Stimulated activated CD4-positive, alpha-beta T cell treated with anti-CD3 and anti-CD28 coated beads, Interleukin-15, amount 100 ng/mL, for 48 hours (primary cell): ENCODE measurements around the gene ADGRG4.
"Not testable (repeated sequence)": the region's sequence is repeated elsewhere in the genome, so short reads cannot be mapped to it uniquely, and the experiment has no call there.

Experiments used
- DNase-seq, 2 donors: peaks; one replicate each; pipeline ENCODE4 v3.0.0-alpha.2; 2020; ENCODE audit warnings: low read depth in 2 of 2

ADGRG4 gene, protein sequence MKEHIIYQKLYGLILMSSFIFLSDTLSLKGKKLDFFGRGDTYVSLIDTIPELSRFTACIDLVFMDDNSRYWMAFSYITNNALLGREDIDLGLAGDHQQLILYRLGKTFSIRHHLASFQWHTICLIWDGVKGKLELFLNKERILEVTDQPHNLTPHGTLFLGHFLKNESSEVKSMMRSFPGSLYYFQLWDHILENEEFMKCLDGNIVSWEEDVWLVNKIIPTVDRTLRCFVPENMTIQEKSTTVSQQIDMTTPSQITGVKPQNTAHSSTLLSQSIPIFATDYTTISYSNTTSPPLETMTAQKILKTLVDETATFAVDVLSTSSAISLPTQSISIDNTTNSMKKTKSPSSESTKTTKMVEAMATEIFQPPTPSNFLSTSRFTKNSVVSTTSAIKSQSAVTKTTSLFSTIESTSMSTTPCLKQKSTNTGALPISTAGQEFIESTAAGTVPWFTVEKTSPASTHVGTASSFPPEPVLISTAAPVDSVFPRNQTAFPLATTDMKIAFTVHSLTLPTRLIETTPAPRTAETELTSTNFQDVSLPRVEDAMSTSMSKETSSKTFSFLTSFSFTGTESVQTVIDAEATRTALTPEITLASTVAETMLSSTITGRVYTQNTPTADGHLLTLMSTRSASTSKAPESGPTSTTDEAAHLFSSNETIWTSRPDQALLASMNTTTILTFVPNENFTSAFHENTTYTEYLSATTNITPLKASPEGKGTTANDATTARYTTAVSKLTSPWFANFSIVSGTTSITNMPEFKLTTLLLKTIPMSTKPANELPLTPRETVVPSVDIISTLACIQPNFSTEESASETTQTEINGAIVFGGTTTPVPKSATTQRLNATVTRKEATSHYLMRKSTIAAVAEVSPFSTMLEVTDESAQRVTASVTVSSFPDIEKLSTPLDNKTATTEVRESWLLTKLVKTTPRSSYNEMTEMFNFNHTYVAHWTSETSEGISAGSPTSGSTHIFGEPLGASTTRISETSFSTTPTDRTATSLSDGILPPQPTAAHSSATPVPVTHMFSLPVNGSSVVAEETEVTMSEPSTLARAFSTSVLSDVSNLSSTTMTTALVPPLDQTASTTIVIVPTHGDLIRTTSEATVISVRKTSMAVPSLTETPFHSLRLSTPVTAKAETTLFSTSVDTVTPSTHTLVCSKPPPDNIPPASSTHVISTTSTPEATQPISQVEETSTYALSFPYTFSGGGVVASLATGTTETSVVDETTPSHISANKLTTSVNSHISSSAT (N-terminal part only)

DNA sequence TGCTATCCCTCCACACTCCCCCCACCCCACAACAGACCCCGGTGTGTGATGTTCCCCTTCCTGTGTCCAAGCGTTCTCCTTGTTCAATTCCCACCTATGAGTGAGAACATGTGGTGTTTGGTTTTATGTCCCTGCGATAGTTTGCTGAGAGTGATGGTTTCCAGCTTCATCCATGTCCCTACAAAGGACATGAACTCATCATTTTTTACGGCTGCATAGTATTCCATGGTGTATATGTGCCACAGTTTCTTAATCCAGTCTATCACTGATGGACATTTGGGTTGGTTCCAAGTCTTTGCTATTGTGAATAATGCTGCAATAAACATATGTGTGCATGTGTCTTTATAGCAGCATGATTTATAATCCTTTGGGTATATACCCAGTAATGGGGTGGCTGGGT lies at the start of gene ADGRG4:
Gene ADGRG4, plus strand, starts transcription at position 243 of the 400 bp plus-strand sequence. CDS start 7,815 bp downstream, outside the sequence.
- not testable (repeated sequence) for DNase-seq

DNA sequence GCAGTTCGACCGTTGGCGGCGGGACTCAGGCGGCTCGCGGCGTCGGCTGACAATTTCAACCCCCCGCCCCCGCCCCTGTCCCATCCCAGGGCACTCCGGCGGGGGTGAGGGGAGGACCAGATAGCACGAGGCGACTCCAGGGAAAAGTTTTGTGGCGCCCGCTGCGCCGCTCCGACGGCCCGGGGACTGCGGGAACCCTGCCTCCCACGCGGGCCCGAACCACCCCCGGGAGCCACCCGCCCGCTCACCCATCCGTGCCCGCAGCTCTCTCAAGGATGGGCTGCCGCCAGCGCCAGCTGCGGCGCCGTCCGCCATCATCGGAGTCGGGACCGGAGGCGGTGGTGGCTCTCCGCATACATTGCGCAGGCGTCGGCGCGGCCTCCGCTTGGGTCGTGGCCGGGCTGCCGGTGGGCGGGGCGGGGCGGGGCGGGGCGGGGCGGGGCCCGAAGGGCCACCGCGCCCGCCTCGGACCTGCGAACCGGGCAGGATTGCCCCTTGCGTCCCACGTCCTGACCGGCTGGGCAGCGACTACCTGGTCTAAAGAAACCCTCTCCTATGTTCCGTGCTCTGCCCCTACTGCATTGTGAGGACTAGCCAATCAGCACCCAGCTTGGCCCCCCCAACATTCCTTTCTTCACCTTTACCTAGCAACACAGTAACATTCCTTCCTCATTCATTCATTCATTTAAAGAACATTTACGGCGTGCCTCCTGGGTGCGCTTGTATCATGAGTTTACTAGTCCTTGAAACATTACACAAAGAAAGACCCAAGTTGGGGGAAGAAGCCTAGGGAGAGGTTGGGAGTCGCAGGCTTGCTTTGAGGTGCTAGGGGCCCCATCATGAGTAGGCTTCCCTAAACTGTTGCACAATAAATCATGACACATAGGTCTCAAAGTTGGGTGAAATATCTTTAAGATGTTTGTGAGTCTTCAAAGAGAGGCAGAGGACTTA lies 49.4 kb upstream of the ADGRG4 start, which contains the start of gene MAP7D3:
Gene MAP7D3, minus strand, starts transcription at position 360 of the 951 bp plus-strand sequence. Its CDS starts 42 bp downstream, at position 318.
- DNase-seq = peak; percentile 27 to 30

DNA sequence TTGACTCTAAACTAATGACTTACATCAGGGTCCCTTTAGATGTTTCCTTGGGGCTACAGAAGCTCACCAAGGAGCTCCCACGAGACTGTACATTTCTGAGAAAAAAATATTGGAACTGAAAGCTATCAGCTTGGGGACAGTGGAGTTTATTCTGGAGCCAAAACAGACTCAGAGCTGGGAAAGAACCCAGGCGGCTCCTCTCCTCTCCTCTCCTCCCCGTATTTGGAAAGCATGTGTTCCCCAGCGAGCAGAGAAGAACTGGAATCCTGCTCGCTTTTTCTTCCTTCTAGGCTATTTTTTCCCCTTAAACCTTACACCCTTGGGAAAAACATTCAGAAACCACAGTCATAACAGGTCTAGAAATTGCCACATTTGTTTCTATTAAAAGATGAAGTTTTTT lies 45.2 kb upstream of the ADGRG4 start:
- DNase-seq = no peak

DNA sequence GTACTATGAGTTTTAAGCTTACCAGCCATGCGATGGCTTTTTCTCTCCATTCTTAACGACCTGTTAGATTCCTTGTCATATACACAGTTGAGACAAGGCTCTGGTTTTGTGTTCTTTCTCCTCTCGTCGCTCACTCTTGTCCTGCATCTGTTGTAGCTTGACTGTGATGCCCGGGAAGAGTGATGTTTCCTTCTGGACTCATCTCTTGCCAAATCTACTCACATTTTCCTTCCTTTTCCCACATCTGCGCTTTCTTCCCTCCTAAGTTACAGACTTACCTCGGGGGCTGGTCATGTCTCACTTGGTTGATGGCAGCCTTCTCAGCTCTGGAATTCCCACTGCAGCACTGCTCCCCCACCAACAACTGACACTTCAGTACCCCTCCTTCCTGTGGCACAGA lies 44.7 kb upstream of the ADGRG4 start:
- DNase-seq = no peak

DNA sequence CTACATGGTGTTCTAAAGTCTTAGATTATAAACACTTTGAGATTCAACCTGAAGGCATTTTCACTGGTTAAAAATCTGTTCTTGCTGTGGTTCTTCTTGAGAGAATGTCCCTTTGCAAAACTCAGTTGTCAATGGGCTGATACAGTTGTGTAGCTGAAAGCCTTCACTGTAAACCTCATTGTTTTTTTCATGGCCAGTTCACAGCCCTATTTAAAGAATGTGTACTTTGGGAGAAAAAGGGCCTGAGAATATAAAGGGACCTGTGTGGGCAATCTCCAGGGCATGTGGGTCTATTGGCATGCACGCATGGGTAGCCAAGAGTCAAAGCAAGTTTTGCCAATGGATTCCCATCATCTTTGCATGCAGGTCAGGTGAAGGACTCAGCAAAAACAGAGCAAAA lies 41.8 kb upstream of the ADGRG4 start:
- DNase-seq = no peak

DNA sequence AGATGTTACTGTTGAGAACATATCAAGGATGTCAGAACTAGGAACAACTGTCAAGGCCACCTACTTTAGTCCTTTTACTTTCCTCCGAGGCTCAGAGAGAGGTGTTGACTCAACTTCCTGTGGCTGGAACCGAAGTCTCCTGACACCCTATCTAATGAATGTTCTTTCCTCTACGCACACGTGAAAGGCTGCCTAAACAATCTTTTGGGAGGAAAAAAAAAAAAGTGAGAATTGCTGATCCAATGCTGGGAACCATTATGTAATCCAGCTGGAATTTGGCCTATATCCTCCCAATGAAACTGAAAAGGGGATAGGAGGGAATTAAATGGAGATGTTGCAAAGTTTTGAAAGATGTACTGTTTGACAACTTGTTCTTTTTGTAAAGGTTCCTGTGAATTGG lies 41.2 kb upstream of the ADGRG4 start:
- DNase-seq = no peak

DNA sequence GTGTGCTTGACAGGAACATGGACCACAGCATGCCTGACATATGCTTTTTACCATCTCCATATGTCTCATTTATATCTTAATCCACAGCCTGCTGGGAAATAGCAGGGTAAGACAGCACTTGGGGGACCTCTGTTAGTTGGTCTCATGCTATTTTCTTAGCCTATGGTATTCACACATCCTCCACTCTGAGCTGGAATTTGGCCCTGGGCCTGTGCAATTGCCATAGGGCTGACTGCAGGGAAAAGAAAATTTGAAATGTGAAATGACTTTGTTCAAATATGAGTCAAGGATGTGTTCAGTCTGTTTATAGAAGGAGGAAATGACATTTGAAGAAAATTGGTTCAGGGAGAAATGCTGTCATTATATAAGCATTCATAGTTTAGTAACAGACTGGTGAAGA lies 40.0 kb upstream of the ADGRG4 start:
- DNase-seq = no peak

DNA sequence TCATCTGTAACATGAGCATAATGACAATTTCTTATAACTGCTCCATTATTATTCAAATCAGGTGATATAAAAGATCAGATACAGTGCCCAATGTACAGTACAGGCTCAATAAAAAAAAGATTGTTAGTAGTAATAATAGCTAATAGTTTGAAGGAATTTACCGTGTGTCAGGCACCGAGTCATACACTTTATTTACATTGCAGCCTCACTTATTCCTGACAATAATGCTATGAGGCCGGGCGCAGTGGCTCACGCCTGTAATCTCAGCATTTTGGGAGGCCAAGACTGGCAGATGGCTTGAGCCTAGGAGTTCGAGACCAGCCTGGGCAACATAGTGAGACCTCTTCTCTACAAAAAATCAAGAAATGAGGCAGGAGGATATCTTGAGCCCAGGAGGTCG lies 39.4 kb upstream of the ADGRG4 start:
- no peak for DNase-seq

DNA sequence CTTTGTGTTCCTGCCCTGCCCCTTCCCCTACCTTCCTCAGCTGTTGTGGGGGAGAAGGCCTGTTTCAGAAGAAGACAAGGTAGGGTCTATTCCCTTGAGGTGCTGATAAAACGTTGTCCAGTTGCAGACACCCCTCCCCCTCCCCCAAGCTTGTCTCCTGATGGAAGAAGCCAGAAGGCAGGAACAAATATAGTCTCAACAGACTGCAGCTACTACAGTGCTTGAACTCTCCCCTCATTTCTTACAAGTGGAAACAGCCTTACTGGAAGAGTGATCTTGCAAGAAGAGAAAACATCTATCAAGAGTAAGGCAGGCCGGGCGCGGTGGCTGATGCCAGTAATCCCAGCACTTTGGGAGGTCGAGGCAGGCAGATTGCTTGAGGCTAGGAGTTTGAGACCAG lies 38.5 kb upstream of the ADGRG4 start:
- no peak for DNase-seq

DNA sequence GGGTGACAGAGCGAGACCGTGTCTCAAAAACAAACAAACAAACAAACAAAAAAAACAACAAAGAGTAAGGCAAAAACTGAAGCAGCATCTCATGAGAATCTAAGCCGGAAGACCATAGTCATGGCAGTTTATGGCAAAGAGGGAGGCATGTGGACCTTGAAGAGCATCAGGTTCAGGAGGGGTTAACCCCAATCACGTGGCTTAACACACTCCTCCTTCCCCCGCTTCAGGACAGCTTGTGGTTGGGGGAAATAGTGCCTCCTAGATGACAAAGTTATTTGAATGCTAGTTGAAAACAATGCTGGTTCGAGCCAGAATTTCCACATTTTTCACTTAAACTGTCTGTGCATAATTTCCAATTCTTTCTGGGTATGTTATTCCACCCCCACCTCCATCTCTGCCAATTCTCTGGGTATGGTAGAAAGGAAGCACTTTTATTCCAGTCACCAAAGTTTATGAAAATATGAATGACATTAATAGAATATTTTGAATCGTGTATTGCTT lies 37.9 kb upstream of the ADGRG4 start:
- DNase-seq = no peak

DNA sequence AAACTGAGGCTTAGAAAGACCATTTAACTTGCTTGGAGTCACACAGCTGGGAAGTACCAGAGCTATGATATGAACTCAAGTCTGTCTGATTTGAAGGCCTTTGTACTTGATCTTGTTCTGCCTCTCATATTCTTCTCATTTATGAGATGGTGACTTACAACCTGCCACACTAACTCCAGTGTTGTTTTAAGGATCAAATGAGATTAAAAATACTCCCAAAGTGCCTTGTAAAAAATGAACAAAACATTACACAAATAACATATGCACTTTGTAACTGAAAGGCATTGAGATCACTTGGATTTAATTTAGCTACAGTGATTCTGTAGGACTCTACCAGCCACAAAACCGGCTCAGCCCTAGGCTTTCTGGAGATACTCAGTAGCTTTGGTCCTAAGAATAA lies 33.9 kb upstream of the ADGRG4 start:
- DNase-seq = no peak

DNA sequence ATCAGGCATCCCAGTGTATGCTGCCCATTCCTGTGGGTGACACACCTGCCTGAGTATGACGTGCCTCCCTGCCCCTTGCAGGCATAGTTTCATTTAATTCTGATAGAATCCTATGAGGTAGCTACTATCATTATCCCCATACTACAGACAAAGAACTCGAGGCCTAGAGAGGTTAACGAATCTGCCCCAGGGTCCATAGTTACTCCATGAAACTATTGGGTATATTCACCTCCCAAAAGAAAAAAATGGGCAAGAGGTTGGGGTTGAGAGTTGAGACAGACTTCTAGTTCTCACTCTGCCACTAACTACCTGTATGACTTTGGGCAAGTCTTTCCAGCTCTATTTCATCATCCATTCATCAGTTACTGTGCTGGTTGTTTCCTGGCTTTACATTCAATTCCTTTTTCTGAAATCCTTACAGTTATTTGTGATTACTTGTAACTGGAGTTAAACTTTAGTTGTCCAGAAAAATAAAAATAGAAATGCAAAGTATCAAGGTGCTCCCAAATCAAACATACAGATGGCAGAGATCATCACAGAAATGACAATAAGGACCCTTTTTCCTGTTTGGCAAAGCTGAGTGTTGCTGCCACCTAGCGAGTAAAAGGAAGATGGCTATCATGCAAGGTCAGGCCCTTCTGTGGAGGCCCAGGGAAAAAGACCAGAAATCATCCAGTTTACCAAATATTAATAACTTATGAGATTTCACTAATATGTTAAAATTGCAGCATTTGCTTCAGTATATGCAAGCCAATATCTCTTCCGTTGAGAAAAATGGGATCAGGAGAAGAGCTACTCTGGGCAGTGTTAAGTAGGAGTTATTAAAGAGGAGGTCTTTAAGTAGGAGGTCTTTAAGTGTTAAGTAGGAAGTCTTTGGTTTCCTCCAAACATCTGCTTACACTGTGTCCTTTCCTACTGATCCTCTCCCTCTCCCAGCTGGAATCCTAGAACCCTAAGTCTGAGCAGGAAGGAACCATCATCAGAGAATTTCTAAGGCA lies 32.4 kb upstream of the ADGRG4 start:
- DNase-seq = peak in 1 of 2 donors; percentile 33

DNA sequence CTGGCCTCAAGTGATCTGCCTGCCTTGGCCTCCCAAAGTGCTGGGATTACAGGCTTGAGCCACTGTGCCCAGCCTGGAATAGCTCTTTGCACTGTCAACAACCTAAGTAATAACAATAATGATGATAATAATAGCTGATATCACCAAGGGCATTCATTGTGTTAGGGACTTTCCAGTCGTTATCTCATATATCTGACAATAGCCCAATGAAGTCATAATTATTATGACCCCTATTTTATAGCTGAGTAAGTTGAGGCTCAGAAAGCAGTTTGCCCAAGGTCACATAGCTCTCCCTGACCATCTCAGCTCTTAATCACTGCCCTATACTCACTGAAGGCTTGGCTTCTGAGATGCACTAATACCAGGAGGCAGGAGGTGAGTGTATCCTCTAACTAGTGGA lies 30.8 kb upstream of the ADGRG4 start:
- no peak for DNase-seq

DNA sequence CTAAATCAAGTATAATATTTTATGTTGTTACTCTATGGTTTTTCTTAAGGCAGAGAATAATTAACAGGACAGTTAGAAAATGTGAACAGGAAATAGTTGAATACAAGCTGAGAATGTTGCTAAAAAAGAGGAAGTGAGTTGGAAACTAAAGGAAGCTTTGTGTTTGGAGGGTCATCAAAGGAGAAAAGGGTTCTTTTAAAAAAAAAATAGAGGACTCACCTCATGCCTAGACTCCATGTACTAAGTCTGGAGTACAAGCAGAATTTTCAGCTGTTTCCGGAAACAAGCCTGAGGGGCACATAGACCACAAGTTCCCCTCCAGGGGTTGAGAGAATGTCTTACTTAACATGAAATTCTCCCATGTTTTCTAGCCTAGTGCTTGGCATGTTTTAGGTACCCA lies 29.5 kb upstream of the ADGRG4 start:
- no peak for DNase-seq

DNA sequence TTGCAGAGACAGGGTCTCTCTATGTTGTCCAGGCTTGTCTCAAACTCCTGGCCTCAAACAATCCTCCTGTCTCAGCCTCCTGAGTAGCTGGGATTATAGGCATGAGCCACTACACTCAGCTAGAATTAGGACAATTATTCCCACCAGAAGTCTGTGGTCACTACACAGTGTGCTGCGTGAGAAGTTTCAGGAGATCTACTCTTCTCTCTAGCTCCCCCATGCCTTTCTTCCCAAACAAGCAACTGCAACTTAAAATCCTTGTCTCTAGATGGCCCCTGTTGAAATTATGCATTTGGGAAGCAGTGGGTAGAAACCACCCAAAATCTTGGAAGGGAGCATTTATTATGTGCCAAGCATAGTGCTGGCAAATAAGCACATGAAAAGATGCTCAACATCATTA lies 28.4 kb upstream of the ADGRG4 start:
- no peak for DNase-seq

DNA sequence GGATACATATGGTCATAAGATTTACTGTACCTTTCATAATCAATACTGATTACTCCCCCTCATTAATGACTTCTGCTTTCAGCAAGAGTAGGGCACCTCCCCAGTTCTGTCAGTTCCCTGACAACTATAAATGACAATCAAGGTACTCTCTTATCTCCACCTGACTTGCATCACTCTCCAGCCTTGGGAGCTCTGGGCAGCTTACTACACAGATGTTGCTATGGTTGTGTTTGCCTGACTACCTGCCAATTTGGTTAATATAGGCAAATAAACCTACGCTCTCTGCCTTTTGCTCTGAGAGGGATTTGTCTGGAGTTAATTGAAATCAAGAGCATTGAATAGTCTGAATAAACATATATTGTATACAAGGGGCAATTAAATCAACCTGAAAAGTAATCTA lies 26.8 kb upstream of the ADGRG4 start:
- DNase-seq = no peak

DNA sequence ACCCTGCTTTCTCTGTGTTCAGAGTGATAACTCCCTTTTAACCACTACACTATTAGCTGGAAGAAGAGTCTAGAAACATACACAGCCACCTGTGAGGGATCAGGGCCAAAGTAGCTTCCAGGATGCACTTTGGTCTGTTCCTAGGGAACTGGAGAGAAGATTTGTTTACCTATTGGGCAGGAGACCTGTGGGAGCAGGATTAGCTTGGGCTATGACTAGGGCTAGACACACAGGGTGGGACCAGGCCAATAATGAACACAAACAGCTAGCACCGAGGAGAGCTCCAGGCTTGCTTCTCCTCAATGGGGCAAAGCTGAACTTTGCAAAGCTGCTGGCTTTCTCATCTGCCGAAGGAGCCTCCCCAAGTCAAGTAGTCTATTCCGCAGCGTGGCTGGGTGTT lies 25.2 kb upstream of the ADGRG4 start:
- DNase-seq = no peak

DNA sequence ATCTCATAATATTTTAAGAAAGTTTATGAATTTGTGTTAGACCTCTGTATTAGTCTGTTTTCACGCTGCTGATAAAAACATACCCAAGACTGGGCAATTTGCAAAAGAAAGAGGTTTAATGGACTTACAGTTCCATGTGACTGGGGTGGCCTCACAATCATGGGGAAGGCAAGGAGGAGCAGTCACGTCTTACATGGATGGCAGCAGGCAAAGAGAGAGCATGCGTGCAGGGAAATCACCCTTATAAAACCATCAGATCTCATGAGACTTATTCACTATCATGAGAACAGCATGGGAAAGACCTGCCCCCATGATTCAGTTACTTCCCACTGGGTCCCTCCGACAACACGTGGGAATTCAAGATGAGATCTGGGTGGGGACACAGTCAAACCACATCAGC lies 14.4 kb upstream of the ADGRG4 start:
- not testable (repeated sequence) for DNase-seq

DNA sequence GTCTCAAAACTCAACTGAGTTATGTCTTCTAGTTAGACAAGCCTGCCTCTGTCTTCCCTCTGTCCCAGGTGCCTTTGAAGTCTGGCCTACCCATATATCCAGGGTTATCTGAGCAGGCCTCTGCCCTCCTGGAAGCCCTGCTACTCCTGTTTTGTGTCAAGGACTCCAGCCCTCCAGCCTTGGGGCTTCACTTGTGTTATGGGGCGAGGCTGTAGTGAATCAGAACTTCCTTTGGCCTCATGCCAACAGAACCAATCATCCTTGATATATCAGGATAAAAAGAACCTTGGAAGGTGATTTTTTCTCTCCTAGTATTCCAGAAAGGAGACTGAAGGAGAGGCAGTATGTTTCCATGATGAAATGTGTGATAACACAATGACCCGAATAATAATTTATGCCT lies 8.9 kb upstream of the ADGRG4 start:
- no peak for DNase-seq
